ENCODE measurements around the gene CCPG1. TPM values are rescaled to one million over a fixed set of nuclear protein-coding genes. Genes with fewer than 3 reads are reported as not detected.

The CCPG1 gene
- total and polyA plus RNA-seq, 10 of the 15 experiments (the other 5 are each of a cell fraction or from before 2014, with no cell fraction given): 5.1 to 15.8 (median 10.0) TPM

DNA sequence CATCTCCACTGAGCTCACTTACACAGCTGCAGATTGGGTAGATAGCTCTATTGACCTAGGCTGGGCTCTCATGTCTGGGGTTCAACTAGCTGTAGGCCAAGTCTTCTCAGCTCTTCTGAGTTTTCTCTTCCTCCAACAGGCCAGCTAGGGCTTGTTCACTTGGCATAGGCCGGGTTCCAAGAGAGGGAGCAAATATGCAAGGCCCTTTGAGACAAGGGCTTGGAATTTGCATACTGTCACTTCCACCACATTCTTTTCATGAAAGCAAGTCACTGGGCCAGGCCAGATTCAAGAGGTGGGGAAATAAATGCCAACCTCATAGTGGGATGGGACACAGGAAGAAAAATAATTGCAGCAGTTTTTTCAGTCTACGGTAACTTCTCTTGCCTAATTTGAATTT is 64.0 kb downstream of the CCPG1 start:
- H3K4me2 ChIP-seq (ENCODE audit: control insufficient read depth, insufficient read depth): no peak overlapping the region
- no peak overlapping the region for H3K9ac ChIP-seq (ENCODE audit: control insufficient read depth, insufficient read depth, low read length)
- H3K4me1 ChIP-seq (ENCODE audit: control insufficient read depth, insufficient read depth, low read length): no peaks in the 10 kb centered on the region
- CTCF ChIA-PET: interaction anchor here (1.0 to 1.8 kb wide), 3 partner anchors 91 to 95 kb away, joined by 3 to 6 read pairs (median 4); no protein-coding TSS in a partner anchor
- ATAC-seq: no peak; the same call in 2 of the 3 replicates
- no peaks in the 10 kb centered on the region for H3K27me3 ChIP-seq (replicated peaks in 1 of 2; ENCODE audit: control insufficient read depth in 2 of 2, insufficient read depth in 2 of 2, low read length in 1 of 2)
- no peak overlapping the region for H3K4me3 ChIP-seq
- H3K9me3 ChIP-seq (replicated peaks; ENCODE audit: control insufficient read depth, insufficient read depth, low read length): no peaks in the 10 kb centered on the region
- 100% methylated on average over 2 of the region's 2 CpGs for WGBS (ENCODE audit: insufficient coverage, insufficient replicate concordance, low lambda C conversion rate, missing lambda C conversion rate)
- peaks cover 0 to 11% of the 10 kb centered on the region in 2 experiments; a peak in 1 of 4 replicates for H3K36me3 ChIP-seq (ENCODE audit: control insufficient read depth in 2 of 2, insufficient read depth in 2 of 2, low read length in 1 of 2)
- no peak for FAIRE-seq
- RAD21 ChIA-PET (ENCODE audit: unreplicated experiment): interaction anchor here (0.6 to 1.0 kb wide), 2 partner anchors 64 to 1902 kb away, joined by 3 read pairs; partner anchors contain the start of gene PIERCE2
- H2AFZ ChIP-seq (ENCODE audit: control insufficient read depth, low read depth, low read length): no peak overlapping the region
- BruUV-seq (replicated peaks): no TSS peak
- SMC1A ChIA-PET (ENCODE audit: uncharacterized antibody, unreplicated experiment): no interaction called here
- DNase-seq (ENCODE audit: low read depth, low spot score): no peak
- in situ Hi-C loops (cut with MboI) (no loop called here), intact Hi-C loops (cut with micrococcal nuclease; ENCODE audit: unreplicated experiment) (no loop called here)
- no peak for TF ChIP-seq RAD21 (IDR thresholded peaks at IDR 0.05; ENCODE audit: insufficient read depth, low read depth, low read length)
- H4K20me1 ChIP-seq (ENCODE audit: control insufficient read depth, insufficient read depth): no peaks in the 10 kb centered on the region
- POLR2A ChIA-PET: no interaction called here
- H3K27ac ChIP-seq (ENCODE audit: control insufficient read depth, insufficient read depth): no peak overlapping the region
- H3K79me2 ChIP-seq (ENCODE audit: control insufficient read depth, insufficient read depth, low read length): no peaks in the 10 kb centered on the region

- ChIA-PET POLR2A (no interaction called here), CTCF (interaction anchor here (1.0 kb wide), 1 partner anchor 92 kb away, joined by 3 read pairs; no protein-coding TSS in a partner anchor), SMC1A (ENCODE audit: uncharacterized antibody, unreplicated experiment) (no interaction called here), RAD21 (ENCODE audit: unreplicated experiment) (no interaction called here)
- no peak for TF ChIP-seq STAT1 (conservative IDR thresholded peaks at IDR 0.05)
- TF ChIP-seq BMI1 (IDR thresholded peaks at IDR 0.05; ENCODE audit: borderline replicate concordance): no peak
- TF ChIP-seq NFIC (IDR thresholded peaks at IDR 0.05; ENCODE audit: low read depth, low read length): no peak
- no peak for TF ChIP-seq GATAD2B (conservative IDR thresholded peaks at IDR 0.05; ENCODE audit: low read depth)
- TF ChIP-seq, protein P1, sequence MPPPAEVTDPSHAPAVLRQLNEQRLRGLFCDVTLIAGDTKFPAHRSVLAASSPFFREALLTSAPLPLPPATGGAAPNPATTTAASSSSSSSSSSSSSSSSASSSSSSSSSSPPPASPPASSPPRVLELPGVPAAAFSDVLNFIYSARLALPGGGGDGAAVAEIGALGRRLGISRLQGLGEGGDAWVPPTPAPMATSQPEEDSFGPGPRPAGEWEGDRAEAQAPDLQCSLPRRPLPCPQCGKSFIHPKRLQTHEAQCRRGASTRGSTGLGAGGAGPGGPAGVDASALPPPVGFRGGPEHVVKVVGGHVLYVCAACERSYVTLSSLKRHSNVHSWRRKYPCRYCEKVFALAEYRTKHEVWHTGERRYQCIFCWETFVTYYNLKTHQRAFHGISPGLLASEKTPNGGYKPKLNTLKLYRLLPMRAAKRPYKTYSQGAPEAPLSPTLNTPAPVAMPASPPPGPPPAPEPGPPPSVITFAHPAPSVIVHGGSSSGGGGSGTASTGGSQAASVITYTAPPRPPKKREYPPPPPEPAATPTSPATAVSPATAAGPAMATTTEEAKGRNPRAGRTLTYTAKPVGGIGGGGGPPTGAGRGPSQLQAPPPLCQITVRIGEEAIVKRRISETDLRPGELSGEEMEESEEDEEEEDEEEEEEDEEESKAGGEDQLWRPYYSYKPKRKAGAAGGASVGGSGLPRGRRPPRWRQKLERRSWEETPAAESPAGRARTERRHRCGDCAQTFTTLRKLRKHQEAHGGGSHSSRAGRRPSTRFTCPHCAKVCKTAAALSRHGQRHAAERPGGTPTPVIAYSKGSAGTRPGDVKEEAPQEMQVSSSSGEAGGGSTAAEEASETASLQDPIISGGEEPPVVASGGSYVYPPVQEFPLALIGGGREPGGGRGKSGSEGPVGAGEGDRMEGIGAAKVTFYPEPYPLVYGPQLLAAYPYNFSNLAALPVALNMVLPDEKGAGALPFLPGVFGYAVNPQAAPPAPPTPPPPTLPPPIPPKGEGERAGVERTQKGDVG (CRISPR knock-in tag; IDR thresholded peaks at IDR 0.05): no peak
- no peak for TF ChIP-seq IKZF2 (IDR thresholded peaks at IDR 0.05)
- no peak for TF ChIP-seq YBX1 (IDR thresholded peaks at IDR 0.05)
- Histone ChIP-seq H3K4me2 (ENCODE audit: control insufficient read depth, insufficient read depth) (no peak overlapping the region), H3K4me1 (ENCODE audit: control insufficient read depth, insufficient read depth, low read length) (no peaks in the 10 kb centered on the region), H3K36me3 (ENCODE audit: control insufficient read depth in 2 of 2, insufficient read depth in 2 of 2, low read length in 1 of 2) (peaks cover 0 to 16% of the 10 kb centered on the region in 2 experiments; a peak in 2 of 4 replicates), H3K27me3 (replicated peaks in 1 of 2; ENCODE audit: control insufficient read depth in 2 of 2, insufficient read depth in 2 of 2, low read length in 1 of 2) (no peaks in the 10 kb centered on the region), H2AFZ (ENCODE audit: control insufficient read depth, low read depth, low read length) (no peak overlapping the region), H3K9me3 (replicated peaks; ENCODE audit: control insufficient read depth, insufficient read depth, low read length) (no peaks in the 10 kb centered on the region), H3K27ac (ENCODE audit: control insufficient read depth, insufficient read depth) (no peak overlapping the region), H3K9ac (ENCODE audit: control insufficient read depth, insufficient read depth, low read length) (no peak overlapping the region), H4K20me1 (ENCODE audit: control insufficient read depth, insufficient read depth) (no peaks in the 10 kb centered on the region), H3K79me2 (ENCODE audit: control insufficient read depth, insufficient read depth, low read length) (no peaks in the 10 kb centered on the region), H3K4me3 (no peak overlapping the region)
- intact Hi-C loops (cut with micrococcal nuclease; ENCODE audit: unreplicated experiment) (no loop called here), in situ Hi-C loops (cut with MboI) (no loop called here)
- DNase-seq (ENCODE audit: low read depth, low spot score): no peak
- no peak for ATAC-seq
- FAIRE-seq: no peak
- 100% methylated on average over 2 of the region's 2 CpGs for WGBS (ENCODE audit: insufficient coverage, insufficient replicate concordance, low lambda C conversion rate, missing lambda C conversion rate)
- BruUV-seq (replicated peaks): no TSS peak
Observed at GRCh38 chr15:55343168-55343567, 65.0 kb downstream of the CCPG1 start.

Measured in GM12878 (cell line).